HuH-7 (cell line): ENCODE data around the gene DVL2.
"Not testable (repeated sequence)": the region's sequence is repeated elsewhere in the genome, so short reads cannot be mapped to it uniquely, and the experiment has no call there.

Source experiments
- DNase-seq: peaks from one replicate; pipeline ENCODE4 v3.0.0; 2011; ENCODE audit warnings: low spot score

The DVL2 gene

GRCh38 chr17:7196651-7197401 lies 37.5 kb downstream of the DVL2 start:
- no peak for DNase-seq

GRCh38 chr17:7195971-7196370 lies 38.3 kb downstream of the DVL2 start:
- no peak for DNase-seq

GRCh38 chr17:7192271-7192937 lies 41.9 kb downstream of the DVL2 start:
- DNase-seq = no peak

GRCh38 chr17:7191571-7192270 lies 42.6 kb downstream of the DVL2 start:
- peak; percentile 65 for DNase-seq

GRCh38 chr17:7191069-7191468 lies 43.2 kb downstream of the DVL2 start:
- DNase-seq = no peak

GRCh38 chr17:7190276-7190917 lies 43.9 kb downstream of the DVL2 start:
- DNase-seq = no peak

- DNase-seq = peak; percentile 56
Observed at GRCh38 chr17:7186241-7186640, 48.1 kb downstream of the DVL2 start.

GRCh38 chr17:7184647-7185046 lies 49.7 kb downstream of the DVL2 start:
- no peak for DNase-seq

GRCh38 chr17:7184091-7184488 lies 50.2 kb downstream of the DVL2 start:
- no peak for DNase-seq

GRCh38 chr17:7183433-7184090 lies 50.8 kb downstream of the DVL2 start:
- no peak for DNase-seq

GRCh38 chr17:7182101-7182500 lies 52.2 kb downstream of the DVL2 start:
- not testable (repeated sequence) for DNase-seq

- no peak for DNase-seq
Observed at GRCh38 chr17:7179317-7180254, 54.7 kb downstream of the DVL2 start, which contains the start of gene ASGR1. ASGR1 (minus strand) TSS chr17:7179370; CDS start chr17:7178563, 807 bp downstream.

- DNase-seq = no peak
Observed at GRCh38 chr17:7178973-7179316, 55.4 kb downstream of the DVL2 start.

GRCh38 chr17:7177954-7178477 lies 56.3 kb downstream of the DVL2 start:
- DNase-seq = no peak

- DNase-seq = peak; percentile 76
Observed at GRCh38 chr17:7177191-7177953, 56.9 kb downstream of the DVL2 start.

- no peak for DNase-seq
Observed at GRCh38 chr17:7176841-7177190, 57.5 kb downstream of the DVL2 start.

GRCh38 chr17:7176107-7176840 lies 58.0 kb downstream of the DVL2 start:
- DNase-seq = no peak
